Mammary epithelial cell (primary cell): Measurements from ENCODE around the gene FAM118B.

Experiments
- CTCF ChIP-seq, 2 donors: IDR thresholded peaks in 1 of 2; conservative IDR thresholded peaks in 1 of 2; 2 replicates each; pipeline ENCODE4 v1.5.1; 2011 to 2012; ENCODE audit warnings: inconsistent platforms in 2 of 2, low read length in 2 of 2, mild to moderate bottlenecking in 2 of 2, control low read depth in 1 of 2, low read depth in 1 of 2; ENCODE audit not compliant: insufficient read depth in 1 of 2; ENCODE audit errors: extremely low read depth in 1 of 2
- EZH2 ChIP-seq: IDR thresholded peaks from 2 replicates; pipeline ENCODE4 v1.6.1; 2012; ENCODE audit warnings: low read length, inconsistent platforms, borderline replicate concordance

GRCh38 chr11:126172596-126173038 lies 39.0 kb upstream of the FAM118B start:
- TF ChIP-seq CTCF (conservative IDR thresholded peaks at IDR 0.05 in 1 of 2, IDR thresholded peaks at IDR 0.05 in 1 of 2; ENCODE audit: extremely low read depth in 1 of 2, insufficient read depth in 1 of 2, low read depth in 1 of 2, low read length in 2 of 2) (no peak), EZH2 (no peak)
